ENCODE measurements around the gene ZSCAN9.

DNA sequence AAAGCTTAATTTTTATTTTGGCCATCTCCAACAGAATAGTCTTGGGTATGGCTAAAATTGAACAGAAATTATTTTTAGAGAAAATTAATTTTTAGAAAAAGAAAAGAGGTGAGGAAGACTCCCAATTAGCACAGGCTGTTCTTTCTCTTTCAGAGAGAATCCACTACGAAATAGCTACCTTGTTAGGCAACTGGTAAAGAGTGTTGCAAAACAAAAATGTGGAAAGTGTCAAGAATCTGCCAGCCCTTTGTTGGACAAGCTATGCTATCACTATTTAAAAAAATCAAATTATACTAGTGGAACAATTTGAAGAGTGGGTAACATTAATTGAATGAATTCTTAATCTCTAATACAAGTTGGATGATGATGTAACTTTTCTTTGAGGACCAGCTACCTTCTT lies 19.2 kb upstream of the ZSCAN9 start:
- TF ChIP-seq, protein P1, sequence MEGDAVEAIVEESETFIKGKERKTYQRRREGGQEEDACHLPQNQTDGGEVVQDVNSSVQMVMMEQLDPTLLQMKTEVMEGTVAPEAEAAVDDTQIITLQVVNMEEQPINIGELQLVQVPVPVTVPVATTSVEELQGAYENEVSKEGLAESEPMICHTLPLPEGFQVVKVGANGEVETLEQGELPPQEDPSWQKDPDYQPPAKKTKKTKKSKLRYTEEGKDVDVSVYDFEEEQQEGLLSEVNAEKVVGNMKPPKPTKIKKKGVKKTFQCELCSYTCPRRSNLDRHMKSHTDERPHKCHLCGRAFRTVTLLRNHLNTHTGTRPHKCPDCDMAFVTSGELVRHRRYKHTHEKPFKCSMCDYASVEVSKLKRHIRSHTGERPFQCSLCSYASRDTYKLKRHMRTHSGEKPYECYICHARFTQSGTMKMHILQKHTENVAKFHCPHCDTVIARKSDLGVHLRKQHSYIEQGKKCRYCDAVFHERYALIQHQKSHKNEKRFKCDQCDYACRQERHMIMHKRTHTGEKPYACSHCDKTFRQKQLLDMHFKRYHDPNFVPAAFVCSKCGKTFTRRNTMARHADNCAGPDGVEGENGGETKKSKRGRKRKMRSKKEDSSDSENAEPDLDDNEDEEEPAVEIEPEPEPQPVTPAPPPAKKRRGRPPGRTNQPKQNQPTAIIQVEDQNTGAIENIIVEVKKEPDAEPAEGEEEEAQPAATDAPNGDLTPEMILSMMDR (IDR thresholded peaks at IDR 0.05) = no peak
- TF ChIP-seq POLR2A (IDR thresholded peaks at IDR 0.05) = no peak

Data from uterus (tissue), 2 donors.